Mammary epithelial cell (primary cell): ENCODE data around the gene UBE3B.

Experiments used
- EZH2 ChIP-seq: IDR thresholded peaks from 2 replicates; pipeline ENCODE4 v1.6.1; 2012; ENCODE audit warnings: low read length, inconsistent platforms, borderline replicate concordance
- TF ChIP-seq, protein P1 (sequence below), 2 donors: IDR thresholded peaks in 1 of 2; conservative IDR thresholded peaks in 1 of 2; 2 replicates each; pipeline ENCODE4 v1.5.1; 2011 to 2012; ENCODE audit warnings: inconsistent platforms in 2 of 2, low read length in 2 of 2, mild to moderate bottlenecking in 2 of 2, control low read depth in 1 of 2, low read depth in 1 of 2; ENCODE audit not compliant: insufficient read depth in 1 of 2; ENCODE audit errors: extremely low read depth in 1 of 2

GRCh38 chr12:109517619-109518018, 40.2 kb downstream of the UBE3B start:
- TF ChIP-seq, protein P1, sequence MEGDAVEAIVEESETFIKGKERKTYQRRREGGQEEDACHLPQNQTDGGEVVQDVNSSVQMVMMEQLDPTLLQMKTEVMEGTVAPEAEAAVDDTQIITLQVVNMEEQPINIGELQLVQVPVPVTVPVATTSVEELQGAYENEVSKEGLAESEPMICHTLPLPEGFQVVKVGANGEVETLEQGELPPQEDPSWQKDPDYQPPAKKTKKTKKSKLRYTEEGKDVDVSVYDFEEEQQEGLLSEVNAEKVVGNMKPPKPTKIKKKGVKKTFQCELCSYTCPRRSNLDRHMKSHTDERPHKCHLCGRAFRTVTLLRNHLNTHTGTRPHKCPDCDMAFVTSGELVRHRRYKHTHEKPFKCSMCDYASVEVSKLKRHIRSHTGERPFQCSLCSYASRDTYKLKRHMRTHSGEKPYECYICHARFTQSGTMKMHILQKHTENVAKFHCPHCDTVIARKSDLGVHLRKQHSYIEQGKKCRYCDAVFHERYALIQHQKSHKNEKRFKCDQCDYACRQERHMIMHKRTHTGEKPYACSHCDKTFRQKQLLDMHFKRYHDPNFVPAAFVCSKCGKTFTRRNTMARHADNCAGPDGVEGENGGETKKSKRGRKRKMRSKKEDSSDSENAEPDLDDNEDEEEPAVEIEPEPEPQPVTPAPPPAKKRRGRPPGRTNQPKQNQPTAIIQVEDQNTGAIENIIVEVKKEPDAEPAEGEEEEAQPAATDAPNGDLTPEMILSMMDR (conservative IDR thresholded peaks at IDR 0.05 in 1 of 2, IDR thresholded peaks at IDR 0.05 in 1 of 2; ENCODE audit: extremely low read depth in 1 of 2, insufficient read depth in 1 of 2, low read depth in 1 of 2, low read length in 2 of 2): no peak
- TF ChIP-seq EZH2: no peak
